ENCODE data around the gene MAD2L2. TPM values are rescaled to one million over a fixed set of nuclear protein-coding genes. Genes with fewer than 3 reads are reported as not detected.

The MAD2L2 gene
- total RNA-seq, 1 experiment from 2014 or later, result 172 TPM

DNA sequence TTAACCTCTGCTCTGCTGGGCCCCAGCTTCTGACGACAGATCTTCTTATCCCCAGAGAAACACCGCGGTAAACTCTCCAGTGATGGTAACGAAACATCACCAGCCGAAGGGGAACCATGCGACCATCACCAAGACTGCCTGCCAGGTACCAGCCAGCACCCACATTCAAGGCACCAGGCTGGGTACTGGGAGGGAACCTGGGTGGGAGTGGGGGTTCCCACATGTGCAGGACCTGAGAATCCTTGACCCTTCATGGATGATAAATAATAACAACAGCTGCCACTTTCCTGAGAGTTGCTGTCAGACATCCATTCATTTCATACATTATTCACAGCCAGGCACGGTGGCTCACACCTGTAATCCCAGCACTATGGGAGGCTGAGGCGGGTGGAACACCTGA, 31.3 kb upstream of the MAD2L2 start:
- Histone ChIP-seq H3K9me3 (replicated peaks) (no peaks in the 10 kb centered on the region), H3K4me3 (no peak overlapping the region), H3K27ac (no peak overlapping the region), H3K27me3 (no peaks in the 10 kb centered on the region), H3K4me1 (no peaks in the 10 kb centered on the region; the same call in 1 of the 2 replicates), H3K36me3 (no peaks in the 10 kb centered on the region)
- no peak for DNase-seq

DNA sequence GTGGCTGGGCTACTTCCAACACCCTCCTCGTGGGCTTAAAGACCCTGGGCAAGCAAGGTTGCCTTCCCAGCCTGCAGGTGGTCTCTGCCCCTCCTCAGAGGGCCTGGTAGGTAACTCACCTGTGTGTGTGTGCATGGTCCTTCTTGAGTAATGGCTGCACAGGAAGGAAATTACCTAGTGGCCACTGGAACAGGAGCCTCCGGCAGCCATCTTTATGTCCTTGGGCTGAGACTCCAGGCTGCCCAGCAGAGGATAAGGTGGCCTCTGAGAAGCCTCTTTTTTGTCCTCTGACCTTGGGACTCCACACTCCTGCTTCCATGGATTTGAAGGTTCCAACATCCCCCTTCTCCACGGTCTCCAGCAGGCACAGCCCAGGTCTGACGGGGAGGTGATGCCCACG, 30.5 kb upstream of the MAD2L2 start:
- Histone ChIP-seq H3K27me3 (no peaks in the 10 kb centered on the region), H3K4me1 (no peaks in the 10 kb centered on the region; the same call in 1 of the 2 replicates), H3K4me3 (no peak overlapping the region), H3K36me3 (no peaks in the 10 kb centered on the region), H3K9me3 (replicated peaks) (no peaks in the 10 kb centered on the region), H3K27ac (no peak overlapping the region)
- no peak for DNase-seq

DNA sequence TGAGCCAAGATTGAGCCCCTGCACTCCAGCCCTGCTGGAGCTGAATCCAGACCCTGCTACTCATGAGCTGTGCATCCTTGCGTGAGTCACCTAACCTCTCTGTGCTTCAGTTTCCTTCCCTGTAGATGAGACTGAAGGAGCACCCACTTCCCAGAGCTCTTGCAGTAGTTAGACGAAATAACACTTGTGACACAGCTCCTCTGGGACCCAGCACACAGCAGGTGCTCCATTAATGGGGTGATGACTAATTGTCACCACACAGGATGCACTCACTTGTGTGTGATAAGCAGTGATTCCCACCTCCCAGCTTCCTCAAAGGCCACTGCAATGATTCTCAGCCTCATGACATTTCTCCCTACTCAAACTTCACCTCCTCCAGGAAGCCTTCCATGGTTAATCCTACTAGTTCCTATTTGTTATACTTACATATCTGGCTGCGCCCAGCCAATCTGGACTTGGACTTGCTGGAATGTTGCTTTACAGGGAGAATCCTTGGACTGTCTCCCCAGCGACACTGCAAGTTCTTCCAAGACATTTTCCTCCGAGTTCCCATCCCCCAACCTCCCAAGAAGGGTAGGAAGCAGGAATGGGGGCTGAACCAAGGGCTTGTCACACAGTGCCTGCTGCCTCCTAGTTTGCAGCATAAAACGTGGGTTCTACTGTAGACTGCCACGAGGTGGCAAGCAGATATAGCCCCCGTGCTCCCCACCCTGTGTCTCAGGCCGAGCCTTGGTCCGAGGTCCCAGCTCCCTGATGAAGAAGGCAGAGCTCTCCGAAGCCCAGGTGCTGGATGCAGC, 27.8 kb upstream of the MAD2L2 start:
- no peak overlapping the region for H3K27ac ChIP-seq
- no peaks in the 10 kb centered on the region for H3K27me3 ChIP-seq
- DNase-seq, result no peak
- H3K4me3 ChIP-seq, result no peak overlapping the region
- no peaks in the 10 kb centered on the region for H3K9me3 ChIP-seq (replicated peaks)
- no peaks in the 10 kb centered on the region; the same call in 1 of the 2 replicates for H3K4me1 ChIP-seq
- no peaks in the 10 kb centered on the region for H3K36me3 ChIP-seq

DNA sequence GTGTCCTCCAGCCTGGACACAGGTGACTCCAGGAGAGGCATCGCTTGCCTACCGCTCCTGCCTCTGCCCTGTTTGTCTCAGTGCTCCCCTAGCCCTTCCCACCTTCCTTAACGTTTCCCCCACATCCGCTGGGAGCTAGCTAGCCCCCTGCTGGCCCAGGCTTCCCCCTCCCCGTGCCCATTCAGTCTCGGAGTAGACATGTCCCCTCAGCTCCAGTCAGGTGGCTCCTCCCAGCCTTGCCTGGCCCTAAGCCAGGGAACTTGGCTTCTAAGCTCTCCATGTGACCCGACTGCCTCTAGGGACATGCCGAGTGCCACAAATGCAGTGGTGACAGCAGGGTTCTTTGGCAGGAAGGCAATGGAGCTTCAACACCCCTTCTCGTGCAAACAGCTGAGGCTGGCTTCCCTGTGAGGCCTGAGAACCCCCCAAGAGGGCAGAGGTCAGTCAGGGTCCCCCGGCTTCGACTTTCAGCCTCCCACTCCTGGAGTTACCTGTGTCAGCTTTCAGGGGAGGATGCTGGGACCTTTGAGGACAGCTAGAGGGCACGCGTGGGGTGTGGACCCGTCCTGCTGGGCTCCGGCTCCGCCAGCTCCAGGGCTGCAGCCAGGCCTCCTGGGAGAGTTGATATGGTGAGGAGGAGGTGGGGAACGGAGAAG, 26.8 kb upstream of the MAD2L2 start:
- DNase-seq, result peak; percentile 41 to 46
- no peaks in the 10 kb centered on the region; the same call in 1 of the 2 replicates for H3K4me1 ChIP-seq
- no peak overlapping the region for H3K4me3 ChIP-seq
- H3K27me3 ChIP-seq, result no peaks in the 10 kb centered on the region
- H3K27ac ChIP-seq, result no peak overlapping the region
- H3K9me3 ChIP-seq (replicated peaks), result no peaks in the 10 kb centered on the region
- H3K36me3 ChIP-seq, result no peaks in the 10 kb centered on the region

DNA sequence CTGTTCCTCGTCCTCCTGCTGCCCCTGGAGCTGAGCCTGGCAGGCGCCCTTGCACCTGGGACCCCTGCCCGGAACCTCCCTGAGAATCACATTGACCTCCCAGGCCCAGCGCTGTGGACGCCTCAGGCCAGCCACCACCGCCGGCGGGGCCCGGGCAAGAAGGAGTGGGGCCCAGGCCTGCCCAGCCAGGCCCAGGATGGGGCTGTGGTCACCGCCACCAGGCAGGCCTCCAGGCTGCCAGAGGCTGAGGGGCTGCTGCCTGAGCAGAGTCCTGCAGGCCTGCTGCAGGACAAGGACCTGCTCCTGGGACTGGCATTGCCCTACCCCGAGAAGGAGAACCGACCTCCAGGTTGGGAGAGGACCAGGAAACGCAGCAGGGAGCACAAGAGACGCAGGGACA, 25.3 kb upstream of the MAD2L2 start:
- Histone ChIP-seq H3K4me3 (no peak overlapping the region), H3K27me3 (no peaks in the 10 kb centered on the region), H3K36me3 (no peaks in the 10 kb centered on the region), H3K4me1 (peaks cover 8% of the 10 kb centered on the region), H3K27ac (no peak overlapping the region), H3K9me3 (replicated peaks) (no peaks in the 10 kb centered on the region)
- DNase-seq, result no peak

DNA sequence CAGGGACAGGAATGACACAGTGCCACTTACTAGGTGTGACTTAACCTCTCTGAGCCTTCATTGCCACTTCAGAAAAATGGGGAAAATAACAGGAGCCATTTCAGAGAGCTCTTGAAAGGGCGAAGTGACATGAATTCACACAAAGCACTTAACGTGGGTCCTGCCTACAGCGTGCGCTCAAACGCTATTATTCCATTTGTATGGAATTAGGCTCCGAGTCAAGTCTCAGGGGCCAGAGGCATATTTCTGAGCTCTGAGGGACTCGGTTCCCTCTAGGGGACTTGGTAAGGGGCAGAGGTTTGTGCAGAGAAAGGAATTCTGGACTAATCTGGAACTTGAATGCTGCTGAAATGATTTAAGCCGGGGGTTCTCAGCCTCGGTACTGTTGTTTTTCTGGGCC, 24.6 kb upstream of the MAD2L2 start:
- no peaks in the 10 kb centered on the region for H3K36me3 ChIP-seq
- H3K4me3 ChIP-seq, result no peak overlapping the region
- no peaks in the 10 kb centered on the region for H3K9me3 ChIP-seq (replicated peaks)
- no peak for DNase-seq
- H3K4me1 ChIP-seq, result peaks cover 10% of the 10 kb centered on the region
- H3K27ac ChIP-seq, result no peak overlapping the region
- no peaks in the 10 kb centered on the region for H3K27me3 ChIP-seq

DNA sequence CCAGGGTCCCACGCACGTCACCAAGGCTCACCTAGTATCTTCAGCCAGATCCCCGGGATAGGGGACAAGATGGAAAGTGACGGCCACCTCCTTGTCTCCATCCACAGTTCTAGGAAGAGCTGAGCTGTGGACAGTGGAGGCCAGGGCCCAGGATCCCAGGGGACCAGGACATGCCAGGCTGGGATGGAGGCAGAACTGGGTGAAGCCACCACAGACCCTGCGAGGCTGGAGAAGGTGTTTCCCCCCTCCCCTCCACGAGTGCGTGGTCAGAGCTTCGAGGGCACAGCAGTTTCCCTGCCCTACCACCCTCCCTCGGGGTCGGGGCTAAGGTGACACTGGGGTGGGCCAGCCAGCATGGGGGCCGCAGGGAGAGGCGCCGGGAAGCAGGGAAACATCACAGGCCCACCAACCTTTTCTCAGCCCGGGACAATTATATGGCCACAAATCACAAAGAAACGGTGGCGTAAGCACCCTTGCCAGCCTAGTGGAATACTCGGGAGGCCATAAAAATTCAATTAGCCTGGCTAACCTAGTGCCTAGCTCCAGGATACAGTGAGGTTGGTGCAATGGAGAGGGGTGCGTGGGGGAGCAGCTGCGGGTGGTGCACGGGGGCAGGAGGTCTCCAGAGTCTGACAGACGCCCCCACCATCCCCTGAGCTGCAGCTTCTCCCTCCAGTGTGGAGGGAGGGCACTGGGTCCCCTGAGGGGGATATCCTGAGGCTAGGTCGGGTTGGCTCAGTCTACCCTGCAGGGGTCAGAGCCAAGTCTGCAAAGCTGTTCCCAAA, 23.9 kb upstream of the MAD2L2 start:
- Histone ChIP-seq H3K9me3 (replicated peaks) (no peaks in the 10 kb centered on the region), H3K27ac (no peak overlapping the region), H3K36me3 (no peaks in the 10 kb centered on the region), H3K4me1 (peaks cover 15% of the 10 kb centered on the region), H3K4me3 (no peak overlapping the region), H3K27me3 (no peaks in the 10 kb centered on the region)
- no peak for DNase-seq

DNA sequence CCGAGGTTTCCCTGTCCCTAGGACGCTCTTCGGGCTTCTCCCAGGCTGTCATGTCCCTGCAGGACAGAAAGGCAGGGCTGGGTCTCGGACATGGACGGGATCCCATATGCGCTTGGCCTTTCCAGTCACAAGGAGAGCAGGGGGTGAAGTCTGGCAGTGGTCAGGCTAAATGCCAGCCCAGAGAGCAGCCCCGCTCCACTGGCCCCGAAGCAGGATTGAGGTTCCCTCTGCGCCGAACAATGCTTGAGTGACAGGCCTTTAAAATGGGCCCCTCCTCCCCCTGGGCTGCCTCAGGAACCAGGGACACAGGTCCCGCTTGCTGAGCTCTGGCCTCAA, 23.2 kb upstream of the MAD2L2 start:
- H3K27me3 ChIP-seq, result no peaks in the 10 kb centered on the region
- H3K4me3 ChIP-seq, result no peak overlapping the region
- peaks cover 19% of the 10 kb centered on the region for H3K4me1 ChIP-seq
- no peaks in the 10 kb centered on the region for H3K9me3 ChIP-seq (replicated peaks)
- no peaks in the 10 kb centered on the region for H3K36me3 ChIP-seq
- no peak for DNase-seq
- H3K27ac ChIP-seq, result no peak overlapping the region

DNA sequence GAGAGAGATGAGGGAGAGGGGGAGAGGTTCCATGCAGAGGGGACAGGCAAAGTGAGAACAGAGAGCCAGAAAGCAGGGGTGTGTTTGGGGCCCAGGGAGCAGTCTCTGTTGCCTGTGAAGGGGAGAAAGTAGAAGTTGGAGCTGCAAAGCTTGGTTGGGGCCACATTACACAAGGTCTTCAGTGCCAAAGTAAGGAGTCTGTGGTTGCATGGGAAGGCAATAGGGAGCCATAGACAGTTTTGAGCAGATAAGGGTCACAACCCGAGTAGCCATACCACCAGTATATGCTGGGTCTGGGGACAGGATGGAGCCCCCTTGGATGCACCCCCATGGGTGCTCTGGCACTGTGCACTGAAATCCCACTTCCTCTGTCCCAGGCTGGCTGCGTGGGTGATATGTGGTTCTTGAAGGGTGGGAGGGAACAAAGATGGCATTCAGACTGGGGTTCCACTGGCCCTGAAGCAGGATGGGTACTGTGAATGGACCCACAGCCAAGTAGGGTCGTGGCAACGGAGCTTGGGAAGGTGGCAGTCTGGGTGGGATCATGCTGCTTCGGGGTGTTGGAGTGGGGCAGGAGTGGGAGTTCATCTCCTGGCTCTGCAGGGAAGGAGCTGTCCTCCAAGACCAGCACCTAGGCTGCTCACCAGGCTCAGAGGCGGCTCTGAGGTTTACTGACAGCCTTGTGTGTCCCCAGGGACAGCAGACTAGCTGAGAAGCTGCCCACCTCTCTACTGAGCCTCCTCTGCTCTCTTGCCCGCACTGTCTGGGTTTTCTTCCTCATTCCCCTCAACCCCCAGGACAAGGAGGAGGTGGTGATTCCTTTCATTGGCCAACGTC, 22.6 kb upstream of the MAD2L2 start:
- no peaks in the 10 kb centered on the region for H3K36me3 ChIP-seq
- no peak for DNase-seq
- H3K27me3 ChIP-seq, result no peaks in the 10 kb centered on the region
- H3K4me3 ChIP-seq, result no peak overlapping the region
- H3K27ac ChIP-seq, result no peak overlapping the region
- no peaks in the 10 kb centered on the region for H3K9me3 ChIP-seq (replicated peaks)
- peaks cover 21% of the 10 kb centered on the region for H3K4me1 ChIP-seq

DNA sequence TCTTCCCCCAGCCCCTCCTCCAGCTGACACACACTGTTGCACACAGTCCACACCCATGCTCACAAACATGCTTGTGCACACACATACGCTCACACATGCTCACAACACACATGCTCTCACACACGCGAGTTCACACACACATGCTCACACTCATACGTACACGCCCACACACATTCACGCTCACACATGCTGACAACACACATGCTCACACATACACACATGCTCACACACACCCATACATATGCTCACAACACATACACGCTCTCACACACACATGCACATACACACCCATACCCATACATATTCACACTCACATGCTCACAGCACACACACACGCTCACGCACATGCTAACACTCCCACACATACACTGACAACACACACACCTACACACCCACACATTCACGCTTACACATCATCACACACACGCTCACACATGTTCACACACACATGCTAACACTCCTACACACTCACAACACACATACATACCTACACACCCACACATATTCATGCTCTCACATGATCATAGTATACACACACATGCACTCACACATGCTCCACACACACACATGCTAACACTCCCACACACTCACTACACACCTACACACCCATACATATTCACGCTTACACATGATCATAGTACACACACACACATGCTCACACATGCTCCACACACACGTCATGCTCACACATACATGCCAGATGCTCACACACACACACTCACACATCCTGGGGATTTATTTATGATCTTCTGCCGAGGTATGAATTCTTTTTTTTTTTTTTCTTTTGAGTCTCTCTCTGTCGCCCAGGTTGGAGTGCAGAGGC, 21.2 kb upstream of the MAD2L2 start:
- no peak for DNase-seq
- Histone ChIP-seq H3K27ac (peak overlapping the region; percentile 78; the same call in 1 of the 2 replicates), H3K9me3 (replicated peaks) (no peaks in the 10 kb centered on the region), H3K36me3 (no peaks in the 10 kb centered on the region), H3K27me3 (no peaks in the 10 kb centered on the region), H3K4me3 (peak overlapping the region; percentile 52), H3K4me1 (peaks cover 27% of the 10 kb centered on the region)

DNA sequence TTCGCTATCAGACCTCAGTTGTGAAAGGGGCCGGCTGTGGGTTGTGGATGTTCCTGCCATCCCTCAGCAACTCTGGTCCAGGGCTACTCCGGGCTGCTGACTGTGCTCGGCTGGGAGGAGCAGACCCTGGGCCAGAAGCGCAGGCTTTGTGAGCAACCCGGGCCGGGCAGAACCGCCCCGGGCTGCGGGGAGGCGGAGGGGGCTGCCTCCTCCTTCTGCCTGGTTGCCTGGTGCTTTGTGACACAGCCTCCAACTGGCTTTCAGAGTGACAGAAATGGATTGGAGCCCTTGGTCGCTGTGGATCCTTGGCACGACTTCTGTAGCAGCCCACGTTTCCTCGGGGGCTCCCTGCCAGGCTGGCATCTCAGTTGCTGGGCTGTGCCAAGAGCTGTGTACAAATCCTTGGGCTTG, 20.6 kb upstream of the MAD2L2 start:
- Histone ChIP-seq H3K27ac (peak overlapping the region; percentile 78), H3K27me3 (no peaks in the 10 kb centered on the region), H3K4me3 (peak overlapping the region; percentile 52), H3K4me1 (peaks cover 27% of the 10 kb centered on the region), H3K36me3 (no peaks in the 10 kb centered on the region), H3K9me3 (replicated peaks) (no peaks in the 10 kb centered on the region)
- DNase-seq, result peak in 1 of 2 experiments; percentile 39

DNA sequence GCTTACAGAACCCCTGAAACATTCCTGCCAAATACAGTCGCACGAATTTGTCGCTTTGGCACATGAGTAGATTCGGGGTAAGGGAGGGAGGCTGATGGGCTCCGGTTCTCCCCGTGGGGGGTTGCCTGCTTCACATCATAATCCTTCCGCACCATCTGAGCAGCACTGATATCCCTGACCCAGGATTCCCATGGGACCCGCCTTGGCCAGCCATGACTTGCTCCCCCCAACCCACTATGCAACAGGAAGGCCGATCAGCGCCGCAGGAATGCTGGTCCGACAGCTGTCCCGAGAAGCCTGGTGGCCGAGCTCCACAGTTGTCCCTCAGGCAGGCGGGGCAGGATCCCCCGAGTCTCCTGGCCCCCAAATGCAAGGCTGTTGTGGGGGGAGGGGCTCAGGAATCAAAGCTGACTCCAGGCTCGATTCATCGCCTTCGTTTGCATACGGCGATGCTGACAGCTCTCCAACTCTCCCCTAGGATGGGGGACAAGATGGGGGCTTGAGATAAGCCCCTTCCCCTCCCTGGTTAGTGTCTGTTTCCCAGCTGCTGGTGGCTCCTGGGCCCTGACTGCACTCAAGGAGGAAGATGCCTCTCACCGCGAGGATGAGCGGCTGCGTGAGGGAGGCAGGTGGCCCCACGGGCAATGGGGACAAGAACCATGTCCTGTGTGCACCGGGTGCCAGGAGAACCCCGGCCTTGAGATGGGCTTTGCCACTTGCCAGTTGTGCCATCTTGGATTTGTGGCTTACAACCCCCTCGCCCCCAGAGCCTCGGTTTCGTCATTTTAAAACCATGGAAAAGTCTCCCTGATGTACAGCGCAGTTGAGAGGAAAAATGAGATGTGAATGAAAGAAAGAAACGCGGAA, 19.9 kb upstream of the MAD2L2 start:
- DNase-seq, result peak; percentile 99
- Histone ChIP-seq H3K36me3 (no peaks in the 10 kb centered on the region), H3K27ac (peak overlapping the region; percentile 78), H3K9me3 (replicated peaks) (no peaks in the 10 kb centered on the region), H3K27me3 (no peaks in the 10 kb centered on the region), H3K4me3 (peak overlapping the region; percentile 52), H3K4me1 (peaks cover 27% of the 10 kb centered on the region)

DNA sequence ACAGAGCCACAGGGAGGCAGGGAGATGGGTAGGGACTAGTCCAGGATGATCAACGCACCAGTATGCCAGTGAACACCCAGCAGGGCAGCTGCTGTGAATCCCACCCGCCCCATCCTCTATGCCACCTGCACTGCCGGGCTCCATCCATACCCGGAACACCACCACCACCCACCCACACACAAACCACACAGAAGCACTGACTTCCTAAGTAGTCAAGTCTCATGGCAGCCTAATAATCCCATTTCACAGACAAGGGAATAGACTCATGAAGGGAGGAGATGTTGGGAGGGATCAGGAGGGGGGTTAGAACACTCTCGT, 16.9 kb upstream of the MAD2L2 start:
- H3K4me1 ChIP-seq, result peaks cover 44% of the 10 kb centered on the region
- no peaks in the 10 kb centered on the region for H3K9me3 ChIP-seq (replicated peaks)
- no peak for DNase-seq
- no peaks in the 10 kb centered on the region for H3K27me3 ChIP-seq
- H3K36me3 ChIP-seq, result no peaks in the 10 kb centered on the region
- H3K27ac ChIP-seq, result no peak overlapping the region
- H3K4me3 ChIP-seq, result no peak overlapping the region
